T-helper 9 cell (primary cell): ENCODE data around the gene DBT.
"Not testable (repeated sequence)": the region's sequence is repeated elsewhere in the genome, so short reads cannot be mapped to it uniquely, and the experiment has no call there.

Experiments
- DNase-seq: peaks from one replicate; pipeline ENCODE4 v3.0.0-alpha.2; 2020

DBT gene

DNA sequence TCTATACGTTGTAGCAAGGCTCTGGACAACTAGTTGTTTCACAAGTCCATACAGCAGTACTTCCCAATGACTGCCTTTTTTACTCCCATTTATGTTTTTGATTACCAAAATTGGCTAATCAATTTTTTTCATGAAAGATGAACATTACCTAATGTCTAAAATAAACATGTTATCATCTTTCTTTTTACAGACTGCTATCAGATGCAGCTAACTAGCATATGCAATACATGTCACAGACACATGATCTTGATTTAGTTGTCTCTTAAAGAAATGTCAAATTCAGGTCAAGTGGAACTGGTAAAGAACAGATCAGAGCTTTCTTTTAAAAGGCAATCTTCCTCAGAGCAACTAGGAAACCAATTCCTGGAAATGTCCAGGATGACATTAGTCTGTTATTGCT is 630 bp upstream of the DBT start:
- DNase-seq, result no peak

- no peak for DNase-seq
Observed at GRCh38 chr1:100249155-100249536, 488 bp downstream of the DBT start.

DNA sequence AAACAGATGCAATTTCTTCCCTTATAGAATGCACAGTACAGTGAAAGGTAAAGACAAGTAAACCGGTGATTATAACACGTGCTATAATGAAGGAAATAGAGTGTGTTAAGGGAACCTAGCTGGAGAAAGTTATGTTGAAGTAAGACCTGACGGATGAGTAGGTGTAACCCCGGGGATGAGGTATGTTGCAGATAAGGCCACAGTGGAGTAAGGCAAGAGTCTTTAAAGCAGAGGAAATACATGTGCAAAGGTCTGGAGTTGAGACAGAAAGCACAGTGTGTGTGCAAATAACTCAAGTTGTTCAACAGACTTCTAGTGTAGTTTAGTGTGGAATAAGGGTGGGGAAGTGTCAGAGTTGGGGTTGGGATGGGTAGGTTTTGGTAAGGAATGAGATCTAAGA is 2.9 kb downstream of the DBT start:
- no peak for DNase-seq

- no peak for DNase-seq
Observed at GRCh38 chr1:100240631-100241030, 9.0 kb downstream of the DBT start.

- DNase-seq, result no peak
Observed at GRCh38 chr1:100239961-100240360, 9.7 kb downstream of the DBT start.

- no peak for DNase-seq
Observed at GRCh38 chr1:100237091-100237490, 12.5 kb downstream of the DBT start.

DNA sequence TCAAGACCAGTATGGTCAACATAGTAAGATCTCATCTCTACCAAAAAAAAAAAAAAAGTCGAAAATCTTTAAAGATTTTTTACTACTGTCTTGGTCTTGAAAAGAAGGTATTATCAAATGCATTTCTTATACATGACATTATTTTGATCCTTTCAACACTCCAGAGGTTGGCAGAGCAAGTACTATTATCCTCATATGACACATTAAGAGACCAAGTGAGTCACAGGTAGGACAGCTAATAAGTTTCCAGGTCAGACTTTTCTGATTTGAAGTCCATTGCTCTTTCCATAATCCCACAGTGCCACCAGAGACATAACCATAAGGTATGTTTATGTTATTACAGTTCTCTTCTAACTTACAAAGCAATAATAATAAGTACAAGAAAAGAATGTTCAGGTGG is 15.2 kb downstream of the DBT start:
- DNase-seq, result no peak

DNA sequence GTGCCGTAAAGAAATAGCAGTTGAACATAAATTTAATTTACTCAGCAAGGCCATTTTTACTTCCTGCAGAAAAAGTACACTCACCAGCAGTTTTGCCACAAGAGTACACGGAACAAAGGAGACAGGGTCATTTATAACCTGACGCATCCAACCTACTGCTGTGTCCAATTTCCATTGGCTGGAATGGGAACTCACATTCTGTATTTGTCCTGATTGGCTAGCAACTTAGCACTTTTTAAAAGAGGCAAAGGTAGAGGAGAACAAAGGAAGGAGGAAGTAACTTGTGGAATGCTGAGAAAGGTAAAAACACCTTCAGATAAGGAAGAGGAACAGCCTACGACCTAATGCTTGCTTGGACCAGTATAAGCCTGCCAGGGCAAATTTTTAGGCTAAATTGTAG is 16.1 kb downstream of the DBT start:
- DNase-seq, result not testable (repeated sequence)

DNA sequence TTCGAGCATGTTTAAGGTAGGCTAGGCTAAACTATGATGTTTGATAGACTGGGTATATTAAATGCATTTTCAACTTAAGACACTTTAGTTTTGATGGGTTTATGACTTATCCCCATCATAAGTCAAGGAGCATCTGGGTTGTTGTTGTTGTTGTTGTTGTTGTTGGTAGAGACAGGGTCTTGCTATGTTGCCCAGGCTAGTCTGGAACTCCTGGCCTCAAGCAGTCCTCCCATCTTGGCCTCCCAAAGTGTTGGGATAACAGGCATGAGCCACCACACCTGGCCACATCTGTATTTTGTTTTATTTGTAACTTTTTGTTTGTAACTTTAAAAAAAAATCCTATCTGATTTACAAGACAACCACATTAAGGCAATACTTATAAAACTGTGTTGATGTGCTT is 17.5 kb downstream of the DBT start:
- DNase-seq, result no peak

DNA sequence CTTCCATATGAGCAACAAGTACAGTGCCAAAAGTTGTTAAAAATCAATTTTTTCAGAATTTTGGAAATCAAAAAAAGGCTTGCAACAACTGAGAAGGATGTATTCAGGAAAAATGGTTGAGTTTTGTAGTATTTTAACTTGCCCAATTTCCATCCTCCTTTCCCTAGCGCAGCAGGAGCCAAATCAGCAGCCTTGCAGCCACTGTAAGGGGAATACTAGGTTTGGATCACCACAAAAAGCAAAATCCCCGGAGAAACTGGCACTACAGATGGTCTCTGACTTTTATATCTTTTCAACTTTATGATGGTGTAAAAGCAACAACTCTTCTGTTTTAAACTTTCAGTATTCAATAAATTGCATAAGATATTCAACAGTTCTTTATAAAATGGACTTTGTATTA is 17.9 kb downstream of the DBT start:
- DNase-seq, result no peak

DNA sequence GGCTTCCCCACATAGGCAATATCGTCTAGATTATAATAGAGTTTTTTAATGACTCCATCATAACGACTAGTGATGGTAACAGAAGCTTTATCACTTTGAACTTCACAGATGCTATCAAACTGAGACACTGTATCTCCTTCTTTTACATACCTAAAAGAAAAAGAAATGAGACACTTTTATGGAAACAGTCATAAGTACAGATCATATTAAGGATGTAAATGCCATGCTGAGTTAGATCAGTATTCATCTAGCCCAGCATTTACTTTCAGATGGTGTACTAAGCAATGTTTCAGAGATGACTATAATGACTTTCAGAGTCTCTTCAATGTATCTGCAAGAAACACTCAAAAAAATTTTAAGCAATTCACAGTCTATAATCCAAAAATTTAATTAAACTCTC is 18.9 kb downstream of the DBT start:
- no peak for DNase-seq

DNA sequence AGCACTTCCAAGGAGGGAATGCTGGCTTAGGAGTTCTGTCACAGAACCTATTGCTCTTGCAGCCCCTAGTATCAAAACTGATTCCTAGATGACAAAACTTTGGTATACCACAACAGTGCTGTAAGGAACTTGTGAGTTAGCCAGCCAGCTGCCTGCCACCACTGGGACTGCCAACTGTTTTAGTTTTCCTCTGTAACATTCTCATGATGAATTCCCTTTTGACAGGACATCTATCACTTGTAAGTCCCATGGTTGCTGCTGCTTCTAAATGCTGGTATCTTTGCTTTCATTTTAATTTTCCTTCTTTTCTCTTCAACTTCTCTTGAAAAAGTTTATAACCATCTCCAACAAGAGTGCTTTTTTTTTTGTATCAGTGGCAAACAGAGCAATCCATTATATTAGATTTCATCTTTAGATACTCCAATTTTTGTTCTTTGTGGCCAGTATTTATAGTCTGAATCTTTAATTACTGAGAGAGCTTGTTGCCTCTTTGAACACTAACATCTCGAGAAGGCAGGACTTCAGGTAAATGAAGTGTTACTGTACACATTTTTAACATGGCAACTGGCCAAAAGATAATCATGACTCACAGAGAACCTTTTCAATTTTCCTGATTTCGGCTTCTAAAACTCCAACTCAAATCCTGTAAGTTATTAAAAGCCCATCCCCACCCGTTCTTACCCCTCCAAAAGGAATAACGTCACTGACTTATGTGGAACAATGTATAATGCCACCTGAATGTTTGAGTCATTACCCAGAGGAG is 19.8 kb downstream of the DBT start:
- no peak for DNase-seq

- no peak for DNase-seq
Observed at GRCh38 chr1:100222428-100222827, 27.2 kb downstream of the DBT start.

GRCh38 chr1:100219883-100220282 is 29.8 kb downstream of the DBT start:
- DNase-seq, result no peak

- no peak for DNase-seq
Observed at GRCh38 chr1:100219457-100219856, 30.2 kb downstream of the DBT start.

DNA sequence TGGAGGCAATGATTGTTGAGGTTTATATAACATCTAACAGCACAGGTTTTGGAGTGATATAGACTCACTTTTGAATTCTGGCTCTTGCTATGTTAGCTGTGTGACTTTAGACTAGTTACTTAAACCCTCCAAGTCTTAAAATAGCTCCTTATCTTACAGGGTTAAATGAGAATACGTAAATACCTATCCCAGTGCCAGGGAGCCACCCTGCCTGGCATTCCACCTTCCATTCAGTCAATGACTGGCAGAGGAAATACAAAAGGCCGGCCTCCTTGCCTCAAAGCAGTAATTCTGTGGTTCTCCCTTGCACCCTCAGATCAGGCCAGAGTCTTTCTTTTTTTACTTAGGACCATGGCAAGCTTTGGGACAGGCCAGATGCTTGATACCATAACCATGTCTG is 31.8 kb downstream of the DBT start:
- no peak for DNase-seq

DNA sequence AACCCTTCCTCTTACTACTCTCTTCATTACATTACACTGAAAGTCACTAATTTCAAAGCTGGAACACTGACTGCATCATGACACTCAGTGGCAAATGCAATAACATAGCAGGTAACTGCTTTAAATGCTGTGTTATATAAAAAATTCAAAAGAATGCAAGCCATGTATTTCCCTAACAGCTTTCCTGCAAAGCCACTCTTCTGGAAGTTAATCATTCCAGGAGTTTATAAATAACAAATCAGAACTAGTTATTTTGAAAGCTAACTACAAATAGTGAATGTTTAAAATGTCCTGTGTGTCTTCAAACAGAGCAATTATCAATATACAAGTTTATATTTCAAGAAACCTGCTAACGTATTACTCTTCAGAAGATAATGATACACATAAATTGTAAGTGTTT is 34.5 kb downstream of the DBT start:
- no peak for DNase-seq

- no peak for DNase-seq
Observed at GRCh38 chr1:100213141-100213540, 36.5 kb downstream of the DBT start.

DNA sequence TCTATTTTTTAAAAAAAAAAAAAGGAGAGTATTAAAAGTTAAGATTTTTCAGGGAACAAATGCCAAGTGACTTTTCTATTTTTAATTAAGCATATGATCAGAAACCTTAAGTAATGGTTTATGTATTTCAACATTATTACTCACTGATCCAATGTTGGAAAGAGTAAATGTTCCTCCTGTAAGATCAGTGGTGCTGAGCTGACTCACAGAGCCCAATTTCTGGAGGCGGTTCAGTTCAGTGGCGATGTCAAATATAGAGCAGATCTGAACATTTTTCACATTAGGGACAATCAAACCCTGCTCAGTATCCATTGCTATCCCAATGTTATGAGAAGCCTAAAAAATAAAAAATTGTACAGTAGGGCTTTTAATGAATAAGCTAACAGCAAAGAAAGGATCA is 43.3 kb downstream of the DBT start:
- no peak for DNase-seq

DNA sequence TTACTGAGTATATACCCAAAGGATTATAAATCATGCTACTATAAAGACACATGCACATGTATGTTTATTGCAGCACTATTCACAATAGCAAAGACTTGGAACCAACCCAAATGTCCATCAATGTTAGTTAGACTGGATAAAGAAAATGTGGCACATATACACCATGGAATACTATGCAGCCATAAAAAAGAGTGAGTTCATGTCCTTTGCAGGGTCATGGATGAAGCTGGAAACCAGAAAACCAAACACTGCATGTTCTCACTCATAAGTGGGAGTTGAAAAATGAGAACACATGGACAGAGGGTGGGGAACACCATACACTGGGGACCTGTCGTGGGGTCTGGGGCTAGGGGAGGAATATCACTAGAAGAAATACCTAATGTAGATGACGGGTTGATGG is 44.0 kb downstream of the DBT start:
- not testable (repeated sequence) for DNase-seq

- not testable (repeated sequence) for DNase-seq
Observed at GRCh38 chr1:100205103-100205502, 44.5 kb downstream of the DBT start.

GRCh38 chr1:100202703-100203102 is 46.9 kb downstream of the DBT start:
- DNase-seq, result not testable (repeated sequence)

GRCh38 chr1:100200060-100200459 is 49.6 kb downstream of the DBT start:
- not testable (repeated sequence) for DNase-seq

DNA sequence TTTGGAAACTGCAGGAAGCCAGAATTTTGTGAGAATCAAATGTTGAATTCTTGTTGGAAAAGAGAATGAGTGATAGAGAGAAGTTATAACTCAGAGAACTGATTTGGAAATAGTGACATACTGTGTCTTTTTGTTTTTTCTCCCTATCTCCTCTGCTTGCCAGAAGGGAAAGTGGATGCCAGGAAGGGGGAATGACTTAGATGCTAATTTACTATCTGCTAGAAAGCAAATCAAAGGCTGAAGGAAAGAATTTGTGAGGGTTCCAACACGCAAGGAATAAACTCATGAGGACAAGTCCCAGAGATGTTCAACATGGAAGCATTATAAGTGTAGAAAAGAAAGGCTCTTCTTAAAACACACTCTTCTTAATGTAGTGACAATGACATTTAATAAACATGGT is 51.0 kb downstream of the DBT start:
- DNase-seq, result no peak

DNA sequence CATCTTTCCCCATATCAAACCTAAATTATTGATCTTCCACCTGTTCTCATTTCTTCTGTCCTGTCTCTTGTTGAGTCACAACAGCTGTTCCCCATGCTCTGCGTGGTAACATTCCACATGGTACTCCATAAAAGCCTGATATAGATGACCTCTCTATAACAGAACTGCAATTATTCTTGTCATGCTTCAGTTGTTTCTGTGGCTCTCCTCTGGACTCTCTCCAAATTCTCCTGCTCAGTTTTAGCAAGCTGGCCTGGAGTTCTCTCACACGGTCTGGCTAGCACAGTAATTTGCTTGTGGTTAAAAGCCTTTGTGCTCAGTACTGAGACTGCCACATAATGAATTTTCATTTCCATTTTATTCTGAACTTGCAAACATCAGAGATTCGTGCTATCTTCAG is 61.0 kb downstream of the DBT start:
- no peak for DNase-seq
